CD4-positive, alpha-beta T cell treated with Interleukin-4 for 4 hours (primary cell): Measurements from ENCODE around the gene AQP12B.
"Not testable (repeated sequence)": the region's sequence is repeated elsewhere in the genome, so short reads cannot be mapped to it uniquely, and the experiment has no call there.

Experiments
- DNase-seq: peaks from one replicate; pipeline ENCODE4 v3.0.0-alpha.2; 2020

AQP12B gene

DNA sequence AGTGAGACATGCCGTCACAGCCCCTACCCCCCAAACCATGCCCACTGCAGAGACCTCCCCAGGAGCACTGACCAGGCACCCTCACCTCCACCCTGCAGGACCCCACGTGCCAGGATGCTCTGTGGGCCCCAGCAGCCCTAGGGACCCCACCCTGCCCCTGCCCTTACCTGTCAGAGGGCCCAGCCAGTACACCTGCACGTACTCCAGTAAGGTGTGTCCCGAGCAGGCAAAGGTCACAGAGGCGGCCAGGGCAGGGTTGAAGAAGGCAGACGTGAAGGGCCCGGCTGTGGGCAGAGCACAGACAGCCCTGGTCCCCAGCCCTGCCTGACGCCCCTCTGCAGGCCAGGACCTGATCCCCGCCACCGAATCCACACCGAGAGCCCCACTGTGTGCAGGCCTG lies 2.5 kb downstream of the AQP12B start:
- not testable (repeated sequence) for DNase-seq

DNA sequence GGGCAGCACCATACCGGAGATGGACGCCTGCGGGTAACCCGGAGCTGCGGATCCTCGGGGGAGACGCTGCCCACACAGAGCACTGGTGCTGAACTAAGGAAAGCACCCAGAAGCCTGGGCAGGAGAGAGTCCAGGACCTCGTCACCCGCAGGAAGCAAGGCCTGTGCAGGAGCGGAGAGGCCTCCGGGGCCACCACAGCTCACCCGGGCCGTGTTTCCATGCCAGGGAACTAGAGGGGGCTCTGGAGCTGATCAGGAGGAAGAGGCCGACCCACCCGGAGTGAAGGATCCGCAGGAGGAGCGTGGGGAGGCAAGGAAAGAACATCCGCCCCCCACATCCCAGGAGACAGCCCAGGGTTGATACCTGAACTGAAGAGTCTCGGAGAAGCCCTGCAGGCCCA lies 3.8 kb downstream of the AQP12B start:
- not testable (repeated sequence) for DNase-seq

GRCh38 chr2:240678043-240678442 lies 4.6 kb downstream of the AQP12B start:
- DNase-seq, result not testable (repeated sequence)

DNA sequence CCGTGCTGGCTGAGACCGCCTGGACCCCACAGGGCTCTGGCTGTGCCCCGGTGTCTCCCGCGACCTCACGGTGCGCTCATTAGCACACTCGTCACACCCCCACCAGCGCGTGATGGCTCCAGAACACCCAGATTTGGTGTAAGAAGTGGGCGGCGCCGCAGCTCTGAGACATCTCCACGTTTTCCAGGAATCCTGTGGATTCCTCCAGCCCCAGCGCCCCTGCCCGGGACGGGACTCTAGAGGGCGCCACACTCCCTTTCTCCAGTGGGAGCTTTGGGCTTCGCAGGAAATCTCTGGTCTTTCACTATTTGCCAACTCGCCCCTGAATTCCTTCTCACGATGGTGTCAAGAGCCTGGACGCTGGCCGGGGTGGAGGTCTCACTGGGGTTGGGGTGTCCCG lies 7.3 kb downstream of the AQP12B start:
- not testable (repeated sequence) for DNase-seq

DNA sequence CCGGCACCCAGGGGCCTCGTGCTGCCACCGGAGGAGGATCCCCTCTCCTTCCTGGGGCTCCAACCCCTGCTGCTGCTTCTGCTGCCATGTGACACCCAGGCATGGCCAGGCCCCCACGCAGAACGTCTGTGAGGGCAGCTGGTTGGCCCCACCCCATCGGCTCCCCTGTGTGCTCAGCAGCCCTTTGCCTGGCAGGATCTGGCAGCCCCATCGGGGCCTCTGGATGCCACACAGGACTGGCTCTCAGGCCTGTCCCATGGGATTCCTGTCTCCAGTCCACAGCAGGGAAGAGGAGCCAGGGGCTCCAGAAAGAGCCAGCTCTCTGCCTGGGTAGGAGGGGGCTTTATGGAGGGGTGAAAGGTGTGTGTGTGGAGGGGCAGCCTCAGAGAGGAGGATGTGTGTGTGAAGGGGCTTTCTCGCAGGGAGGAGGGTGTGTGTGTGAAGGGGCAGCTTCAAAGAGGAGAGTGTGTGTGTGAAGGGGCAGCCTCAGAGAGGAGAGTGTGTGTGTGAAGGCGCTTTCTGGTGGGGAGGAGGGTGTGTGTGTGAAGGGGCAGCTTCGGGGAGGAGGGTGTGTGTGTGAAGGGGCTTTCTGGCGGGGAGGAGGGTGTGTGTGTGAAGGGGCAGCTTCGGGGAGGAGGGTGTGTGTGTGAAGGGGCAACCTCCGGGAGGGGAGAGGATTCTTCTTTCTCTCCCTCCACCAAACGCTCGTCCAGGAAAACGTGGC lies 8.1 kb downstream of the AQP12B start:
- DNase-seq, result not testable (repeated sequence)

- no peak for DNase-seq
Measured at GRCh38 chr2:240672701-240673190, 9.9 kb downstream of the AQP12B start.

DNA sequence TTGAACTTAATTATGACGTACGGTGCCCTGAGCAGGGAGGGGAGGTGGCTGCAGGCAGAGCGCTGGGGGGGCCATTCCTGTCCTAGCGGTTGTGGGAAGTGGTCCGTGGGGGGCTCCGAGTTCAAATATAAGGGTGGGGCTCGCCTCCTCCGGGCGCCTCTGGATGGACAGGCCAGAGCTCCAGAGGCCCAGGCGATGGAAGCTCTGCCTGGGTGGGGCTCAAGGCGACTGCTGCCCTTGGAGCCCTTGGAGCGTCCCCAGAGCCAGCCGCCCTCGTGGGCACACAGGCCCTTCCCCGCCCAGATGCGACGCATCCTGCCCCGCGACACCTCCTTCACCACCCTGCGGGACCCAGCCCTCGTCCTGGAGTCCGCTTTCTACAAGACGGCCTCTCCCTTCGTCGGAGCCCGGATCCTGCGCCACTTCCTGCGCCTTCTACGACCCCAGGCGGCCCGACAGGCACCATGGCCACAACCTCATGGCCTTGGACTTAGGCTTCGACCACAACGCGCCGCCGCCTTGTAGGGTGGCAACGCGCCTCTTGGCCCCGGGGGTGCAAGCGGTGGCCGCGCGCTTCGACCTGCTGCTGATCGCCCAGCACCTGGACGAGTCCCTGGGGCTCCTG lies 10.5 kb downstream of the AQP12B start:
- DNase-seq, result no peak

- DNase-seq, result no peak
Measured at GRCh38 chr2:240670950-240671349, 11.7 kb downstream of the AQP12B start.

DNA sequence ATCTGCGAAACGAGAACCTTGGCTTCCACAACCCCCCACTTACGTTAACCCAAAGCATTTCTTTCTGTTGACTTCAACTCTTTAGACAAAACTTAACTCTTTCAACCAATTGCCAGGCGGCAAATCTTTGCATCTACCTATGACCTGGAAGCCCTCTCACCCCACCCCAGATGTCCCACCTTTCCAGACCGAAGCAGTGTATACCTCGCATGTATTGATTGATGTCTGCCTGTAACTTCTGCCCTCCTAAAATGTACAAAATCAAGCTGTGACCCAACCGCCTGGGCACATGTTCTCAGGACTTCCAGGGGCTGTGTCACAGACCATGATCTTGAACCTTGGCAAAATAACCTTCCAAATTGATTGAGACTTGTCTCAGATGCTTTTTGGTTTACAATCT lies 12.3 kb downstream of the AQP12B start:
- no peak for DNase-seq

GRCh38 chr2:240664622-240665021 lies 18.1 kb downstream of the AQP12B start:
- DNase-seq, result no peak

DNA sequence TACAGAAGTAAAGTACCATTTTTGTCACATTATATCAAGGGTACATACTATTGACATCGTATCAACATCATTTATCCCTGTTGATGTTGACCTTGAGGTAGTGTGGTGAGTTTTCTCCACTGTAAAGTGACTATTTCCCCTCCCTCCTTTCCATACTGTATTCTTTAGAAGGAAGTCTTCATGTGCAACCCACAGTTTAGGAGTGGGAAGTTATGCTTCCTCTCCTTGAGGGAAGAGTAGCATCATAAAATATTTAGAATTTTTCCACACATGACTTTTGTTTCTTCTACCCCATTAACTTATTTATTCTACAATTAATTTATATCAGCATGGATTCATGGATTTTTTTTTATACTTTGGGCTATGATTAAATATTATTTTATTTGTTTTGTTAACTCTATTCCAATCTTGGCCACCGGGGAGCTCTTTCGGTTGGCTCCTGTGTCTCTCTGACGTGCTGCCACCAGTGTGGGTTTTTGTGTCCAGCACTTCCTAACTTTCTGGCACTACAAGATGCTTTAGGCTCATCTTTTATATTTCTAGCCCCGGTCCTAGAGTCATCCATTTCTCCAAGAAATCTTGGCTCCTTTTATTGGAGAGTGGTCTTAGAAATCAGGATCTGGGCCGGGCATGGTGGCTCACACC lies 19.0 kb downstream of the AQP12B start:
- DNase-seq, result no peak

GRCh38 chr2:240662681-240663080 lies 20.0 kb downstream of the AQP12B start:
- DNase-seq, result no peak

GRCh38 chr2:240659883-240660282 lies 22.8 kb downstream of the AQP12B start:
- DNase-seq, result not testable (repeated sequence)

DNA sequence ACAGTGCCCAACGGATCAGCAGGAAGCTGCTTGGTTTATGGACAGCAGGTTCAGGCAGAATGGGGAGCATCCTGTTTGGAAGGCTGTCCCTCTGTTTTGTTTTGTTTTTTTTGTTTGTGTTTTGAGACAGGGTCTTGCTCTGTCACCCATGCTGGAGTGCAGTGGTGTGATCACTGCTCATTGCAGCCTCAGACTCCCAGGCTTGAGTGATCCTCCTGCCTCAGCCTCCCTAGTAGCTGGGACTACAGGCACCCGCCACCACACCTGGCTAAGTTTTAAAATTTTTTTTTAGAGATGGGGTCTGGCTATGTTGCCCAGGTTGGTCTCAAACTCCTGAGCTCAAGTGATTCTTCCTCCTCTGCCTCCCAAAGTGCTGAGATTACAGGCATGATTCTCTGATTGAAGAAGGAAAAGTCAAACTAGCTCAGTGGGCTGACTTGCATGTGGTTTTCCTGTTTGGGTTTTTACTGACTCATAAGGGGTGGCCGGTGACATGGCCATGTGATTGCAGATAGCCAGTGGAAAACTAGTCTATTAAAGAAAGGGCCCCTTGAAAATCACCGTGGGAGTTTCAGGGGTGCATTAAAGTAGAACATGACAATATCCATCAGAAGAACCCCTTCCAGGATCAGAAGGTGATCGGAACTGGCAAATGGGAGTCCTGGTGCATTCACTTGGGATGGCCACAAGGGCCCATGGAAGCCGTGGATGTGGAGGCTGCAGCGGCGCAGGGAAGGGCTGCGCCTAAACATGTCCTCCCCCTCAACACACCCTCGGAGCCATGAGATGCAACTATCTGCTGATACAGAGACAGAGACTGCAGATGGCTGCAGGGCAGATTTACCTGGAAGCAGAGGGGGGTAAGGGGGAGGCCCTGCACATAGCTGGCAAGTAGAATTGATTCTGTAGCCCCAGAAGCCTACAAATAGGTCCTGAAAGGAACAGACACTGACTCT lies 26.5 kb downstream of the AQP12B start:
- DNase-seq, result peak; percentile 33

DNA sequence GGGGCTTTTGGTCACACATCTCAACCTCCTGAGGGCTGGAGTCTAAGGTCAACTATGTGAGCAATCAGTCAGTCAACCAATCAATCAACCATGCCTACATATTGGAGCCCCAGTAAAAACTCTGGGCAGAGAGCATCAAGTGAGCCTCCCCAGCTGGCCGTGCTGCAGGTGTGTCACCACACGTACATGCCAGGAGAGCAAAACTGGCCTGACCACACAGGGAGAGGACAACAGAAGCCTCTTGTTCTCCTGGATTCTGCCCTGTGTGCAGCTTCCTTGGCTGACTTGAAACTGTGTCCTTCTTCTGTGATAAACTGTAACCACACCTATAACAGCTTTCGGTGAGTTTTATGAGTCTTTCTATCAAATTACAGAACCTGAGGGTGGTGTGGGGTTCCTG lies 31.5 kb downstream of the AQP12B start:
- no peak for DNase-seq

GRCh38 chr2:240650254-240650965 lies 32.3 kb downstream of the AQP12B start:
- DNase-seq, result no peak

DNA sequence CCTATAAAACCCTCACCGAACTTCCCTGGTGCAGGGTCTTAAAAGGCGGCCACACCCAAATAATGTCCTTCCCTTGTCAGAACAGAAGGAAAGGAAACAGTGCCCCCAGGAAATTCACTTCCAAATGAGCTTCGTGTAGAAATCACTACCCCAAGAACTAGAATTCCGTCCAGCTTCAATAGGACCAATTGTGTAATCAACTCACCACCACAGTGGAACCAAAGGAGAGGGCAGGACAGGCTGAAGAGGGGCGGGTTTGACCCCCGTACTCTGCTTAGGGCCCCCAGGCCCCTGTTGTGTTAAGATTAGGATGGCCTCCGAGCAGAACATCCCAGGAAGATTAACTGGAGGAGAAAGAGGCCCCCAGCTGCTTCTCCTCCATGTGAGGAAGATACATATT lies 33.4 kb downstream of the AQP12B start:
- DNase-seq, result no peak

DNA sequence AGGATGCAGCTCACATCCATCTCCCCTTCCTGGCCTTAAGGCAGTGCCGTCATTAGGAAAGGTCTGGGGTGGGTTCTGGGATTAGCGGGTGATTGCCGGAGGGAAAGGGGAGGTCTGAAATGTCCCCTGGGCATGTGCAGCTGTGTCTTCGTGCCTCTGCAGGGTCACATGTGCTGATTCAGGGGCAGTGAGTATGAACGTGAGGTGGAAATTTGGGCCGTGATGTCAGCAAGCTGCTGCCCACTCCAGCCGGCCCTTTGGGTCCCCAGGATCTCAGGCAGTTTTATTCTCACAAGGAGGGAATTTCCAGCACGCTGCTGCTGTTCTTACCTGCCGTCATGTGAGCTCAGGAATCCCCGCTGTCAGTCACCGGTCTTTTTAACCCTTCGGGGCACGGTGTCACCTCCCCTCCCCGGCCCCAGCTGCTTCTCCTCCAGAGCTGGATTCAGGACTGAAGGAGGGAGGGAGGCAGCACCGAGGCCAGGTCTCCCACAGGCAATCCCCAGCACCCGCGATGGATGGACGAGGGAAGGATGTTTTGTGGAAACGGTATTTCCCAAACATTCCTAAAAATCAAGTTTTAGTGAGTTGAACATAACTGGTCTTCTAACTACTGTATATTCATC lies 33.9 kb downstream of the AQP12B start:
- no peak for DNase-seq

DNA sequence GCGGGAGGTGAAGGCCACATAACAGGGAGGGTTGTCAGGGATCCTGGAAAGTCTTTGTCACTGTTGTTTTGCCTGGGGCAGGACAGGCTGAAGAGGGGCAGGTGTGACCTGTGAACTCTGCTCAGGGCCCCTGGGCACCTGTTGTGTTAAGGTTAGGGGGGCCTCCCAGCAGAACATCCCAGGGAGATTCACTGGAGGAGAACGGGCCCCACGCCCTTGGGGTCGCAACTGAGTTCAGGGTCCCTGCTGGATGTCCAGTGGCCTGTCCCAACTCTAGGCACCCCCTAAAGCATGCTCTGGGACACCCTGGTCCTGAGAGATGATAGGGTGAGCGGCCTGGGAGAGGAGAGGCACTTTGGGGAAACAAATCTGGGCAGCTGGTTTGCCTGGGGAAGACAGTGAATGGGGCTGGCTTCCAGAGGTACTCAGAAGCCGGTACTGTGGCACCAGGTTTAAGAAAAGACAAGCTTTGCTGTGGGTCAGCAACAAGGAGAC lies 34.5 kb downstream of the AQP12B start:
- DNase-seq, result no peak

DNA sequence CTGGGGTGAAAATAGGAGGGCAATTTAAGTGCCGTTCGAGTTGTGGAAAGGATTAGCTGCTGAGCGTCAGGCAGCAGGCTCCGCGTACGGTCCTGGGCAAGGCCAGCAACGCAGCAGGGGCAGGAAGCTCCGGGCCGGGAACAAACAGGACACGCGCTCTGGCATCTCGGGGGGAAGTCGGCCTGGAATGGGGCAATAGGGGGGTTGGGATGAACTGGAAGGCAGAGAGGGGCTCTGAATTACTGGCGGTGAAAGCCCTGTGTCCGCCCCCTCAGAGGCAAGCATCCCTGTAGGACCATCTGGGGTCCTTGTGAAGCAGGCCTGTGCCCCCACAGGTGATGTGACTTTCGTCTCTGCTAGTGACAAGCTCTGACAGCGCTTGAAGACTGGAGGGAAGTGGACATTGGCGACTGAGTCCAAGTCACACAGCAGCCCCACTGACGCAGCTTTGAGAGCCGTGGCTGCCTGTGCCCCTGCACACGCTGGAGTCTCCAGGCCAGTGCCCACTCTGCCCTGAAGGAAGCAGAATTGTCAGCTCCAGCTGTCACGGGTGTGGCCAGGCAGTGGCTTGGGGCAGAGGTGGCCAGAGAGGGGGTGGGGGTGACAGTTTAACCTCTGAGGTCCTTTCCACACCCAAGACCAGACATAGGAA lies 35.1 kb downstream of the AQP12B start:
- DNase-seq, result no peak
